Measurements from ENCODE around the gene CLCNKA. TPM values are rescaled to one million over a fixed set of nuclear protein-coding genes. Genes with fewer than 3 reads are reported as not detected.

CLCNKA gene
- total RNA-seq, 1 donor from 2014 or later = 3.2 TPM

DNA sequence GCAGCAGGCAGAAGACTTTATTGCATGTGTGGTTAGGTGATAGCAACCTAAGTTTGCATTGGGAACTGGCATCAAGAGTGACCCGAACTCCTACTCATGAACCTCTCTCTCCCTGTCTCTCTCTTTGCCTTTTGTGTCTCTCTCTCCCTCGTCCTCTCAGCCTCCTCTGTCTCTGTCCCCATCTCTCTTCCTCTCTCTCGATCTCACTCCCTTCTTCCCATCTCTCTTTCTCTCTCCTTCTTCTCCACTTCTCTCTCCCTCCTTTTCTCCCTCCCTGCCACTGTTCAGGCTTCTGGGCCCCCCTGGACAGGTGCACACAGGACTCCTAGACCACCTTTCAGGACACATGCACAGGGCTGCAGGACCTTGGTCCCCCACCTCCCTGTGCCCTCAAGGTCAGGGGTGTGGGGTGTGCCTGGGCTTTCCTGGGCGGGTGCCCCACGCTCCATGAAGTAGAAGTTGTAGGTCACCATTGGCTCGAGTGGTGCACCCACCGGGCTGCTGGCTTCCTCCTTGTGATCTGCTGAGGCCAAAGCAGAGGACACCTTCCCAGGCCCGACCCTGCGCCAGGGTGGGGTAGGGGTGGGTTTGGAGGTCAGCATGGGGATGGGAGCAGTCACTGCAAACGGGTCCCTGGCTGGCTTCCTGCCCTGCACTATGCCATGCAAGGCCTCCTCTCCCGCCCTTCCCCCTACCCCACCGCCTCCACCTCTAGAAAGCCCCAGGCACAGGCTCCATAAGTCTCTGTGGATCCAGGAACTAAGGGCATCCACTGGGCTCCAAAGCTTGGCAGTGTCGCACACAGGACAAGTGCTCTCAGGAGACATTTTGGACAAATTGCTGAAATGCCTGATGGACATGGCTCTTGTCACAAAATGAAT lies 32.7 kb upstream of the CLCNKA start:
- H3K4me1 Mint-ChIP-seq = no peaks in the 10 kb centered on the region
- no peak overlapping the region for H3K4me3 Mint-ChIP-seq
- H3K27ac Mint-ChIP-seq = no peak overlapping the region
- H3K36me3 Mint-ChIP-seq = no peaks in the 10 kb centered on the region
- TF ChIP-seq, protein P1, sequence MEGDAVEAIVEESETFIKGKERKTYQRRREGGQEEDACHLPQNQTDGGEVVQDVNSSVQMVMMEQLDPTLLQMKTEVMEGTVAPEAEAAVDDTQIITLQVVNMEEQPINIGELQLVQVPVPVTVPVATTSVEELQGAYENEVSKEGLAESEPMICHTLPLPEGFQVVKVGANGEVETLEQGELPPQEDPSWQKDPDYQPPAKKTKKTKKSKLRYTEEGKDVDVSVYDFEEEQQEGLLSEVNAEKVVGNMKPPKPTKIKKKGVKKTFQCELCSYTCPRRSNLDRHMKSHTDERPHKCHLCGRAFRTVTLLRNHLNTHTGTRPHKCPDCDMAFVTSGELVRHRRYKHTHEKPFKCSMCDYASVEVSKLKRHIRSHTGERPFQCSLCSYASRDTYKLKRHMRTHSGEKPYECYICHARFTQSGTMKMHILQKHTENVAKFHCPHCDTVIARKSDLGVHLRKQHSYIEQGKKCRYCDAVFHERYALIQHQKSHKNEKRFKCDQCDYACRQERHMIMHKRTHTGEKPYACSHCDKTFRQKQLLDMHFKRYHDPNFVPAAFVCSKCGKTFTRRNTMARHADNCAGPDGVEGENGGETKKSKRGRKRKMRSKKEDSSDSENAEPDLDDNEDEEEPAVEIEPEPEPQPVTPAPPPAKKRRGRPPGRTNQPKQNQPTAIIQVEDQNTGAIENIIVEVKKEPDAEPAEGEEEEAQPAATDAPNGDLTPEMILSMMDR (IDR thresholded peaks at IDR 0.05; ENCODE audit: unreplicated experiment) = no peak
- peaks cover 3% of the 10 kb centered on the region for H3K27me3 Mint-ChIP-seq (ENCODE audit: low read depth)
- DNase-seq (ENCODE audit: low spot score in 2 of 2, unreplicated experiment in 2 of 2) = no peak
- H3K9me3 Mint-ChIP-seq = no peaks in the 10 kb centered on the region

DNA sequence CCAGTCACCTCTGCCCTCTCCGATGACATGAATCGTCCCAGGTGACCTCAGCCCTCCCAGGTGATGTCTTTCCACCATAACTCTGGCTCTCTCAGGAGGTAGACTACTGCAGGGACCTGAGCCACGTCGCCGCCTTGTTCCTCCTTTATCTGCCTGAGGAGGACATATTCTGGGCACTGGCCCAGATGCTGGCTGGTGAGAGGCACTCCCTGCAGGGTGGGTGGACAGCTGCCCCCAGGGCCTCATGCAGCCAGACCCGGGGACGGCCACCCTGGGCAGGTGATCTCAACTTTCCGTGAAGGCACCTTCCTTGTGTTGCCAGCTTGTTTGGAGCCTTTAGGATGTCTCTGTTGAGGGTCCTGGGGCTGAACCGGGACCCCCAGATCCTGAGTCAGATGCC lies 32.1 kb upstream of the CLCNKA start:
- H3K4me1 Mint-ChIP-seq = no peaks in the 10 kb centered on the region
- TF ChIP-seq, protein P1 (IDR thresholded peaks at IDR 0.05; ENCODE audit: unreplicated experiment) = no peak
- H3K27me3 Mint-ChIP-seq (ENCODE audit: low read depth) = peaks cover 3% of the 10 kb centered on the region
- no peak for DNase-seq (ENCODE audit: low spot score in 2 of 2, unreplicated experiment in 2 of 2)
- no peak overlapping the region for H3K4me3 Mint-ChIP-seq
- no peaks in the 10 kb centered on the region for H3K36me3 Mint-ChIP-seq
- H3K9me3 Mint-ChIP-seq = no peaks in the 10 kb centered on the region
- no peak overlapping the region for H3K27ac Mint-ChIP-seq

DNA sequence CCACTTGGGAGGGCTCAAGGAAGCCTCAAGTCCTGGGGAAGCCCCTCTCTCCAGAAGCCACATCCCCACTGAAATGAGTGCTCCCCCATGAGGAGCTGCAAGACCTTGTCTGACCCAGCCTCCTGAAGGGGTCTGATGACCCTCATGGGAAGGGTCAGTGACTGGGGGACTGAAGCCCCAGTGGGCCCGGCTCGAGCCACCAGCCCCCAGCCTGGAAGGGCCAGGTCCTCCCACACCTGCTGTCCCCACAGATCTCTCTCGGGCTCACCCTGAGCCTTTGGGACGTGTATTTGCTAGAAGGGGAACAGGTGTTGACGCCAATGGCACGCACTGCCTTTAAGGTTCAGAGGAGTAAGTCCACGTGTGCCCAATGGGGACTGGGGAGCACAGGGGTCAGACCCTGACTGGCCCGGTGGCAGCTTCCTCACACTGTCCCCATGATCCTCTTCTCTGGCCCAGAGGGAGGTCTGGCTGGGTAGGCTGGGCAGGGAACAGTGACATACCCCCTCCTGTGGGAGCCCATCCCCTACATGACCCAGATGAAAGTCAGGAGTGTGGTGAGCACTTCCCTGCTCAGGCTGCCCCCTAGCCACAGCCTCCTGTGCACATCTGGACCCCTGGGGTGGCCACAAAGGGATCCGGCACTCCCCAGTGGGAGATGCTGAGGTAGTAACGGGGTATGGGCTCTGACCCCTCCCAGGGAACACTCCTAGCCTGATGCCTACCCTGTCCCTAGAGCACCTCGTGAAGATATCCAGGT lies 30.2 kb upstream of the CLCNKA start:
- DNase-seq (ENCODE audit: low spot score in 2 of 2, unreplicated experiment in 2 of 2) = no peak
- H3K9me3 Mint-ChIP-seq = no peaks in the 10 kb centered on the region
- peaks cover 3% of the 10 kb centered on the region for H3K27me3 Mint-ChIP-seq (ENCODE audit: low read depth)
- H3K36me3 Mint-ChIP-seq = no peaks in the 10 kb centered on the region
- H3K4me3 Mint-ChIP-seq = no peak overlapping the region
- H3K27ac Mint-ChIP-seq = no peak overlapping the region
- H3K4me1 Mint-ChIP-seq = no peaks in the 10 kb centered on the region
- TF ChIP-seq, protein P1 (IDR thresholded peaks at IDR 0.05; ENCODE audit: unreplicated experiment) = no peak

DNA sequence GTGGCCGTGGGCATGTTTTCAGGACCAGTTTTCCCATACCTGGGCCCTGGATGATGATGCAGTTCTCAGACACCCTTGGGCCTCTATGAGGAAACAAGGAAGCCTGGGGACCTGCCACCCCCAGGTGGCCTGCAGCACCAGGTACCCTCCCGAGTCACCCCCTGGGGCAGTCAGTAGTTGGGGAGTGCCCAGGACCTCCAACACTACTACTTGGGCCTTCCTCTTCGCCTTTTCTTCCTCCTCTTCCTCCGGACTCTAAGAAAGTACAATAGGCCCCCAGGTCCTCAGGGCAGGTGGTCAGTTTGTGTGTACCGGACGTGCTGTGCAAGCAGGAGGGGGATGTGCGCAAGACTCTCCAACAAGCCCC lies 29.7 kb upstream of the CLCNKA start:
- H3K4me3 Mint-ChIP-seq = no peak overlapping the region

DNA sequence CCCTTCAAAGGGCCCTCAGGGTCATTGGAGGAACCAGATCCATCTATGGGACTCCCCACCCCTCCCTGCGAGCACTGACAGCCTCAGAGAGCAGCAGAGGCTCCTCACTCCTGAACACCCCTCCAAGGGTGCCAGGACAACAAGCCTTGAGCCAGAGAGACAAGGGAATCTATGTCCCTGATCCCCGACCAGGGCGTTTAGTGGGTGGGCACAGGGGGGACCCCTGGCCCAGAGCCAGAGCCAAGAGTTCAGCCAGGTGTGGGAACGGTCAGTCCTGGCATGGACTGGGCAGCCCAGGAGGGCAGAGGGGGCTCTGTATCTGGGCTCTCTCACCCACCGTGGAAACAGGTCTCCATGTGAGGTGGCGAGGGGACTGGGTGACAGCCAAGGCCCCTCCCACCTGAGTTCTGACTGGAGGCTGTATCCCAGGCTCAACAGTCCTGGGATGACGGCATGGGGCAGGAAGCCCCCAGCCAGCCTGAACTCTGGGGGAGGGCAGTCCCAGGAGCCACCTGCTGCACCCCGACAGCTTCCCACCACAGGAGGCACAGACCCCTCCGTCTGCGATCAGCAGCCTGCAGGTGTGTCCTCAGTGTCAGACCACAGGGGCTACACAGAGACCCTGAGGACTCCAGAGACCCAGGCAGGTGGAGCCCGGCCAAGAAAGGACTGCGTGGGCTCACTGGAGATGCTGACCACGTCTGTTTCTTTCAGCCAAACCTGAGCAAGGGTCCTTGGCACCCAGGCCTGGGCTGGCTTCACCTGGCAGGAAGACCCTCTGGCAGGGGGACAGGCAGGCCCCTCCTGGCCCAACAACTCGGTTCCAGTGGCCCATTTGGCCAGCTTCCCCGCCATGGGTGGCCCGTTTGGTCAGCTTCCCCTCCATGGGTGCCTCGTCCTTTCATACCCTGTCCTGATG lies 29.0 kb upstream of the CLCNKA start:
- DNase-seq (ENCODE audit: low spot score in 2 of 2, unreplicated experiment in 2 of 2) = no peak

More for the DNA sequence above, 29.7 kb upstream of the CLCNKA start:
- TF ChIP-seq, protein P1 (IDR thresholded peaks at IDR 0.05; ENCODE audit: unreplicated experiment) = no peak
- H3K4me1 Mint-ChIP-seq = no peaks in the 10 kb centered on the region
- H3K27ac Mint-ChIP-seq = no peak overlapping the region
- no peaks in the 10 kb centered on the region for H3K9me3 Mint-ChIP-seq
- no peak for DNase-seq (ENCODE audit: low spot score in 2 of 2, unreplicated experiment in 2 of 2)
- no peaks in the 10 kb centered on the region for H3K36me3 Mint-ChIP-seq
- peaks cover 3% of the 10 kb centered on the region for H3K27me3 Mint-ChIP-seq (ENCODE audit: low read depth)

More for the DNA sequence above, 29.0 kb upstream of the CLCNKA start:
- H3K36me3 Mint-ChIP-seq = no peaks in the 10 kb centered on the region
- TF ChIP-seq, protein P1 (IDR thresholded peaks at IDR 0.05; ENCODE audit: unreplicated experiment) = no peak
- no peaks in the 10 kb centered on the region for H3K9me3 Mint-ChIP-seq
- no peaks in the 10 kb centered on the region for H3K4me1 Mint-ChIP-seq
- no peak overlapping the region for H3K27ac Mint-ChIP-seq
- no peak overlapping the region for H3K4me3 Mint-ChIP-seq
- H3K27me3 Mint-ChIP-seq (ENCODE audit: low read depth) = peaks cover 3% of the 10 kb centered on the region
